ENCODE results near the gene USP36.

DNA sequence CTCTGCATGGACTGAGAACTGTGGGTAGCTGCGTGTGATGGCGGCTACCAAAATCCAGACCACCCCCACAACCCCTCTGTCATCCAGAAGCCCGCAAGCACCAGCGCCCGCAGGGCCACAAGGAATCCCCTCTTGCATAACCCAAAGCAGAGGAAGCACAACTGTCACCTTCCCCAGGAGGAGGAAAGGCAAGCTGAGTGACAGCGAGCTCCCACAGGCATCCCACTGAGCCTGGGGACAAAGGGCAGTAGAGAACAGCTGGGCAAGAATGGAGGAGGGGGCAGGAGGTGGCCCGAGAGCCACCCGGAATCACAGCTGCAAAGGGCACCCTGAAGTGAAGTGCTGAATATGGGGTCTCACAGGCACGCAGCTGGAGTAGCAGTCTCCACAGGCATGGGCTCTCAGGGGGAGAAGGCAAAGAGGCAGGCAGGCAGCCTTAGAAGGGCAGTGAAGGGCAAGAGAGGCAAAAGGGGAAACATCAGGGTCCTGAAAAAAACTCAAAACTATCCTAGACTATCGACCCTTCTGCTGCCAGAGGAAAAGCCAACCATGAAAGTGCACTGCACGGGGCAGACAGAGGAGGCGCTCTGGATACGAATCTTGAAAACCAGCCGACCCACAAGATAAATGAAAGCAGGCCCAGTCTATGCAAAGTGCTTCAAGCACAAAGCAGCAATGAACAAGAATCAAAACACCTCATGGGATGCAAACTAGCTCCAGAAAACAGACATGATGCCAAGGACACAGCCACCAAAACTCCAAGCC, 17.1 kb downstream of the USP36 start:
- TF ChIP-seq, protein P1, sequence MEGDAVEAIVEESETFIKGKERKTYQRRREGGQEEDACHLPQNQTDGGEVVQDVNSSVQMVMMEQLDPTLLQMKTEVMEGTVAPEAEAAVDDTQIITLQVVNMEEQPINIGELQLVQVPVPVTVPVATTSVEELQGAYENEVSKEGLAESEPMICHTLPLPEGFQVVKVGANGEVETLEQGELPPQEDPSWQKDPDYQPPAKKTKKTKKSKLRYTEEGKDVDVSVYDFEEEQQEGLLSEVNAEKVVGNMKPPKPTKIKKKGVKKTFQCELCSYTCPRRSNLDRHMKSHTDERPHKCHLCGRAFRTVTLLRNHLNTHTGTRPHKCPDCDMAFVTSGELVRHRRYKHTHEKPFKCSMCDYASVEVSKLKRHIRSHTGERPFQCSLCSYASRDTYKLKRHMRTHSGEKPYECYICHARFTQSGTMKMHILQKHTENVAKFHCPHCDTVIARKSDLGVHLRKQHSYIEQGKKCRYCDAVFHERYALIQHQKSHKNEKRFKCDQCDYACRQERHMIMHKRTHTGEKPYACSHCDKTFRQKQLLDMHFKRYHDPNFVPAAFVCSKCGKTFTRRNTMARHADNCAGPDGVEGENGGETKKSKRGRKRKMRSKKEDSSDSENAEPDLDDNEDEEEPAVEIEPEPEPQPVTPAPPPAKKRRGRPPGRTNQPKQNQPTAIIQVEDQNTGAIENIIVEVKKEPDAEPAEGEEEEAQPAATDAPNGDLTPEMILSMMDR (optimal IDR thresholded peaks at IDR 0.05 in 1 of 3, IDR thresholded peaks at IDR 0.05 in 1 of 3, conservative IDR thresholded peaks at IDR 0.05 in 1 of 3; ENCODE audit: extremely low read depth in 1 of 3, insufficient read depth in 2 of 3, low read length in 3 of 3) = peak in 1 of 3 experiments; percentile 17
- no peak for TF ChIP-seq EZH2 (IDR thresholded peaks at IDR 0.05; ENCODE audit: low read length)
